ENCODE results near the gene FRMD1. TPM values are rescaled to one million over a fixed set of nuclear protein-coding genes. Genes with fewer than 3 reads are reported as not detected.

Gene FRMD1
- total and polyA plus RNA-seq, 2 donors (not counting 3 experiments of a cell fraction or from before 2014, with no cell fraction given), result not detected

- POLR2A ChIA-PET, result no interaction called here
- H4K20me1 ChIP-seq (replicated peaks; ENCODE audit: control insufficient read depth, extremely low read depth, insufficient read depth, low read length), result no peaks in the 10 kb centered on the region
- H3K79me2 ChIP-seq (ENCODE audit: control insufficient read depth, insufficient read depth, low read length), result no peaks in the 10 kb centered on the region
- dilution Hi-C loops (cut with MboI; ENCODE audit: extremely low pct_ligation_motif_present, low sequenced_read_pairs), result no loop called here
- no peak overlapping the region for H3K4me3 ChIP-seq (replicated peaks in 1 of 3; ENCODE audit: insufficient read depth in 1 of 3, low read depth in 1 of 3, low read length in 3 of 3)
- no peak overlapping the region for H3K27ac ChIP-seq (ENCODE audit: insufficient read depth, low read depth, low read length)
- intact Hi-C loops (cut with micrococcal nuclease), result loop anchor here (5.0 kb wide), 1 partner anchor 83 kb away; no protein-coding TSS in a partner anchor
- BruUV-seq (replicated peaks), result no TSS peak
- DNase-seq (ENCODE audit: low read depth, low spot score) (no peak), FAIRE-seq (no peak)
- H3K27me3 ChIP-seq (ENCODE audit: control insufficient read depth in 2 of 2, insufficient read depth in 2 of 2, low read length in 2 of 2), result no peaks in the 10 kb centered on the region
- no peak for TF ChIP-seq POLR2AphosphoS5 (IDR thresholded peaks at IDR 0.05; ENCODE audit: insufficient read depth, low read depth, low read length)
- no peak for TF ChIP-seq EZH2 (IDR thresholded peaks at IDR 0.05; ENCODE audit: borderline replicate concordance, low read depth, low read length, severe bottlenecking)
- no peak for TF ChIP-seq FOS (IDR thresholded peaks at IDR 0.05; ENCODE audit: borderline replicate concordance, insufficient read depth, low read length)
- TF ChIP-seq GATA2 (IDR thresholded peaks at IDR 0.05; ENCODE audit: insufficient read depth, insufficient read length, low read depth, low read length), result no peak
- no peak for TF ChIP-seq JUN (IDR thresholded peaks at IDR 0.05; ENCODE audit: borderline replicate concordance, insufficient read depth, insufficient read length, low read depth)
- TF ChIP-seq POLR2A (IDR thresholded peaks at IDR 0.05; ENCODE audit: low read depth, low read length), result no peak
- TF ChIP-seq, protein P1, sequence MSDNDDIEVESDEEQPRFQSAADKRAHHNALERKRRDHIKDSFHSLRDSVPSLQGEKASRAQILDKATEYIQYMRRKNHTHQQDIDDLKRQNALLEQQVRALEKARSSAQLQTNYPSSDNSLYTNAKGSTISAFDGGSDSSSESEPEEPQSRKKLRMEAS (IDR thresholded peaks at IDR 0.05; ENCODE audit: insufficient read depth, insufficient read length), result no peak
- H3K9ac ChIP-seq (replicated peaks; ENCODE audit: extremely low read depth, insufficient read depth, low read length), result no peak overlapping the region
- no peak overlapping the region for H3K4me2 ChIP-seq (ENCODE audit: insufficient read depth, low read length)
- no peaks in the 10 kb centered on the region for H3K9me3 ChIP-seq (replicated peaks; ENCODE audit: control insufficient read depth, insufficient read depth, low read length)
- no peaks in the 10 kb centered on the region for H3K9me1 ChIP-seq (replicated peaks; ENCODE audit: control insufficient read depth, extremely low read depth, insufficient read depth, low read length)
- CTCF ChIA-PET, result no interaction called here
- no peaks in the 10 kb centered on the region for H3K36me3 ChIP-seq (ENCODE audit: control insufficient read depth in 2 of 2, extremely low read depth in 1 of 2, insufficient read depth in 2 of 2, low read length in 2 of 2)
- H3K4me1 ChIP-seq (ENCODE audit: control insufficient read depth, extremely low read depth, insufficient read depth, low read length), result no peaks in the 10 kb centered on the region
- H2AFZ ChIP-seq (ENCODE audit: low read depth, low read length), result no peak overlapping the region
Measured at GRCh38 chr6:168049706-168050224, 29.2 kb downstream of the FRMD1 start.

DNA sequence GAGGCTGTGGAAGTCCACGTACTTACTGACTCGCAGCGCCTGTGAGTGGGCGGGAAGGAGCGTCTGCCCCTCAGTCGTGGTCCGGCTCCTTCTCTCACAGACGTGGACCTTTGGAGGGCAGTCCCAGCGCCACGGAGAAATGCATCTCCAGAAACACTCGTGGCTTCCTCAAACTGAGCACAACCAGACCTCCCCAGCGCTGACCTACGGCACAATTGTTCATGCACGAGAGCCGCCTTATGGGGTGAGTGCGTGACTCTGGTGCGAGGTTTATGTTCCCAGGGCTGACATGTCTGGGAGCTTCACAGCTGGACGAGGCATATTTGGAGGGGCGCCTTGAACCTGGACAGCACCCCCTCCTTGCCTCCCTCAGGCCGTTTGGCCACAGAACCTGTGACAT lies 29.7 kb downstream of the FRMD1 start:
- CTCF ChIA-PET, result no interaction called here

More for the DNA sequence above, 29.7 kb downstream of the FRMD1 start:
- intact Hi-C loops (cut with micrococcal nuclease), result no loop called here
- H3K9ac ChIP-seq (replicated peaks; ENCODE audit: extremely low read depth, insufficient read depth, low read length), result no peak overlapping the region
- FAIRE-seq (no peak), DNase-seq (ENCODE audit: low read depth, low spot score) (no peak)
- H3K36me3 ChIP-seq (ENCODE audit: control insufficient read depth in 2 of 2, extremely low read depth in 1 of 2, insufficient read depth in 2 of 2, low read length in 2 of 2), result no peaks in the 10 kb centered on the region
- no peaks in the 10 kb centered on the region for H3K9me3 ChIP-seq (replicated peaks; ENCODE audit: control insufficient read depth, insufficient read depth, low read length)
- POLR2A ChIA-PET, result no interaction called here
- H3K9me1 ChIP-seq (replicated peaks; ENCODE audit: control insufficient read depth, extremely low read depth, insufficient read depth, low read length), result no peaks in the 10 kb centered on the region
- no peak overlapping the region for H3K4me3 ChIP-seq (replicated peaks in 1 of 3; ENCODE audit: insufficient read depth in 1 of 3, low read depth in 1 of 3, low read length in 3 of 3)
- H4K20me1 ChIP-seq (replicated peaks; ENCODE audit: control insufficient read depth, extremely low read depth, insufficient read depth, low read length), result no peaks in the 10 kb centered on the region
- H3K4me2 ChIP-seq (ENCODE audit: insufficient read depth, low read length), result no peak overlapping the region
- no peaks in the 10 kb centered on the region for H3K27me3 ChIP-seq (ENCODE audit: control insufficient read depth in 2 of 2, insufficient read depth in 2 of 2, low read length in 2 of 2)
- H3K4me1 ChIP-seq (ENCODE audit: control insufficient read depth, extremely low read depth, insufficient read depth, low read length), result no peaks in the 10 kb centered on the region
- no peak overlapping the region for H3K27ac ChIP-seq (ENCODE audit: insufficient read depth, low read depth, low read length)
- TF ChIP-seq POLR2A (IDR thresholded peaks at IDR 0.05; ENCODE audit: low read depth, low read length) (no peak), EZH2 (IDR thresholded peaks at IDR 0.05; ENCODE audit: borderline replicate concordance, low read depth, low read length, severe bottlenecking) (no peak), MYC (IDR thresholded peaks at IDR 0.05; ENCODE audit: low read depth, low read length) (no peak), JUN (IDR thresholded peaks at IDR 0.05; ENCODE audit: borderline replicate concordance, insufficient read depth, insufficient read length, low read depth) (no peak), POLR2AphosphoS5 (IDR thresholded peaks at IDR 0.05; ENCODE audit: insufficient read depth, low read depth, low read length) (no peak)
- TF ChIP-seq, protein P1 (IDR thresholded peaks at IDR 0.05; ENCODE audit: insufficient read depth, insufficient read length), result no peak
- TF ChIP-seq, protein P2, sequence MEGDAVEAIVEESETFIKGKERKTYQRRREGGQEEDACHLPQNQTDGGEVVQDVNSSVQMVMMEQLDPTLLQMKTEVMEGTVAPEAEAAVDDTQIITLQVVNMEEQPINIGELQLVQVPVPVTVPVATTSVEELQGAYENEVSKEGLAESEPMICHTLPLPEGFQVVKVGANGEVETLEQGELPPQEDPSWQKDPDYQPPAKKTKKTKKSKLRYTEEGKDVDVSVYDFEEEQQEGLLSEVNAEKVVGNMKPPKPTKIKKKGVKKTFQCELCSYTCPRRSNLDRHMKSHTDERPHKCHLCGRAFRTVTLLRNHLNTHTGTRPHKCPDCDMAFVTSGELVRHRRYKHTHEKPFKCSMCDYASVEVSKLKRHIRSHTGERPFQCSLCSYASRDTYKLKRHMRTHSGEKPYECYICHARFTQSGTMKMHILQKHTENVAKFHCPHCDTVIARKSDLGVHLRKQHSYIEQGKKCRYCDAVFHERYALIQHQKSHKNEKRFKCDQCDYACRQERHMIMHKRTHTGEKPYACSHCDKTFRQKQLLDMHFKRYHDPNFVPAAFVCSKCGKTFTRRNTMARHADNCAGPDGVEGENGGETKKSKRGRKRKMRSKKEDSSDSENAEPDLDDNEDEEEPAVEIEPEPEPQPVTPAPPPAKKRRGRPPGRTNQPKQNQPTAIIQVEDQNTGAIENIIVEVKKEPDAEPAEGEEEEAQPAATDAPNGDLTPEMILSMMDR (IDR thresholded peaks at IDR 0.05; ENCODE audit: extremely low read depth in 1 of 2, insufficient read depth in 1 of 2, low read depth in 1 of 2, low read length in 2 of 2), result no peak
- dilution Hi-C loops (cut with MboI; ENCODE audit: extremely low pct_ligation_motif_present, low sequenced_read_pairs), result no loop called here
- no peaks in the 10 kb centered on the region for H3K79me2 ChIP-seq (ENCODE audit: control insufficient read depth, insufficient read depth, low read length)
- no peak overlapping the region for H2AFZ ChIP-seq (ENCODE audit: low read depth, low read length)
- no TSS peak for BruUV-seq (replicated peaks)
